HTR-8/SVneo (cell line): ENCODE measurements around the gene LDLRAD3.
A peak's percentile ranks its signal among the peaks of the same experiment; 100 is the strongest.

Experiments used
- DNase-seq: peaks from one replicate; pipeline ENCODE4 v3.0.0; 2011; ENCODE audit warnings: low spot score, mixed read lengths; ENCODE audit not compliant: insufficient read length
- FAIRE-seq: peaks from 2 replicates; lab custom pipeline; 2011; peaks lifted over from hg19 to GRCh38; lab: Jason Lieb, UNC

Gene LDLRAD3

DNA sequence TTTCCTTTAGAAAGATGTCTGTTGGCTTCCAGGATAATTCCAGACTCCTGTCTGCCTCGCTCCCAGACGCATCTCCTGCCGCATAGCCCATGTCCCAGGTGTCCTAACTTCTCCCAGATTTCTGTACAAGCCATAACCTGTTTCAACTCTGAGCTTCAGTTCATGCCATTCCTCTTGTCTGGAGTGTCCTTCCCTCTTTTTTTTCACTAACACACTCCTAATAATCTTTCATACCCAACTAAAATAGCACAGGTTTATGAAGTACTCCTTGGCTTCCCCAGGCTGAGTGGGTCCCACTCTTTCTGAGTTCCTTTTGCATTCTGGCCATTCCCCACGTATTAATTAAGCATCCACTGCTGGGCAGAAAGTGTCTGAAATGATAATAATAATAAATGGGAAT, 123.0 kb downstream of the LDLRAD3 start:
- FAIRE-seq = no peak

DNA sequence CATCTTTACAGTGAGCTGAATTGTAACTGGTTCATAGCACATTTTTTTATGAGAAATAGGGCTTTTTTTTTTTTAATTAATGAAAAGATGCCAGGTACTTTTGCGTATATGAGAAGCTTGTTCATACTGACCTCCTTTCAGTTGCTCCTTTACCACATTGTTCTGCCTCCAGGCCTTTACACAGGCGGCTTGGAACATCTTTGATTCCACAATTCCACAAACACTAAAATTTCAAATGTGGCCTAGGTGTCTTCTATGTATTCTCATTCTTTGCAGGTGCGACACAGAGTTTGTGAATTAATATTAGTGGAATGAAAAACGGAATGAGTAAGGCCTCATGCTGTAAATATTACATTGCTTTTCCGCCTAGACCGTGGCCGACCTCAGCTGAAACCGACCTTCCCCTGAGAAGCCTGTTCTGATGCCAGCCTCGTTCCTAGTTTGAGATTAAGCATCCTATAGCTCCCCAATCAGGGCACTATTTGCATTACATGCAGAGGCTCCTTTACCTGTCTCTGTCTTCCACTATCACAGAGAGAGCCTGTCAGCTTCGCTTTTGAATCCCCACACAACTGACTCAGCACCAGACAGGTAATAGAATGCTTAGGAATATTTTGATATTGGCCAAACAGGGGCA, 125.8 kb downstream of the LDLRAD3 start:
- DNase-seq = no peak
- no peak for FAIRE-seq

More for the DNA sequence above, 123.0 kb downstream of the LDLRAD3 start:
- no peak for DNase-seq

DNA sequence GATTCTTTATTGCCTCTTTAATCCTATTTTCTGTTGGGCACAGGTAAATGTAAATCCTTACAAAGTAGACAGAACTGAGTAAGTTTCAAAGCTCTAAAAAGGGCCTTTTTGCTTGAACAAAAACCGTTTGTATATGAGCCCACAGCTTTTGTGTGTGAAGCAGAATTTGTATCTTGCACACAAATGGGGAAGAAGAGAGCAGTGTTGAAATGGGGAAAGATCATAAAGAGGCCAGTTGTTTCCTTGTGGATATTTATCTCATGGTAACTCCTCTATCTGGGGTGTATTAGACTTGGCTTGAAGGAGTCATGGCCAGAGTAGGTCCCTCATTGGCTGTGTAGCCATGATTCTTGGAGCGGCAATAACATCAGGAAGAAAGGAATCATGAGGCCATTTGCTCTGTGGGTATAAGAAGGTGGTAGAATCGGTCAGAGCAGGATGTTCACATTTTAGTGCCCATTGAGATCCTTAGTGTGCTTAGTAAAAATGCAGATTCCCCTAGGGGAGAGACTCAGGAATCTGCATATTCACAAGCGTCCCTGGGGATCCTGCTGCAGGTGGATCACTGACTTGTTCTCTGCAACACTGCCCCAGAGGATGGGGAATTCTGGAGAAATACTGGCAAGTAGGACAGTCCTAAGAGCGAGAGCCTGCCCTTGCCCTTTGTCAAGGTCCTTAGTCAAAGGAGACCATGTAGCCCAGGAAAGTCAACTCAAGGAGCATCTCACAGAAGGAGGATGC, 126.5 kb downstream of the LDLRAD3 start:
- no peak for FAIRE-seq
- DNase-seq = no peak

DNA sequence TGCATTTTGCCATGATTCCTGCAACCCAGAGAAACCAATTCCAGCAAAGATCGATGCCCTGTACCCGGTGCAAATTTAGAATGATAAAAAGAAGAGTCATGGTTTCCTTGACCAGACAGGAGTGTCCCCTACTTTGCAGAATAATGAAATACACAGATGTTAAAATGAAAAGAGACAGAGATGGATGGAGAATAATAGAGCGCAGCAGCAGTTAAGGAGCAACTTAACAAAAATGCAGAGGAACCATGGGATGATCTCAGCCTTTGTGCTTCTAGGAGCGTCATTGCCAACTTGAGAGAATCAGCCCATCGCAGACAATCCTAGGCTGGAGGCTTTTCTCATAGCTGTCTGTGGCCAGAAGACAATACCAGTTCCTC, 127.1 kb downstream of the LDLRAD3 start:
- no peak for FAIRE-seq

DNA sequence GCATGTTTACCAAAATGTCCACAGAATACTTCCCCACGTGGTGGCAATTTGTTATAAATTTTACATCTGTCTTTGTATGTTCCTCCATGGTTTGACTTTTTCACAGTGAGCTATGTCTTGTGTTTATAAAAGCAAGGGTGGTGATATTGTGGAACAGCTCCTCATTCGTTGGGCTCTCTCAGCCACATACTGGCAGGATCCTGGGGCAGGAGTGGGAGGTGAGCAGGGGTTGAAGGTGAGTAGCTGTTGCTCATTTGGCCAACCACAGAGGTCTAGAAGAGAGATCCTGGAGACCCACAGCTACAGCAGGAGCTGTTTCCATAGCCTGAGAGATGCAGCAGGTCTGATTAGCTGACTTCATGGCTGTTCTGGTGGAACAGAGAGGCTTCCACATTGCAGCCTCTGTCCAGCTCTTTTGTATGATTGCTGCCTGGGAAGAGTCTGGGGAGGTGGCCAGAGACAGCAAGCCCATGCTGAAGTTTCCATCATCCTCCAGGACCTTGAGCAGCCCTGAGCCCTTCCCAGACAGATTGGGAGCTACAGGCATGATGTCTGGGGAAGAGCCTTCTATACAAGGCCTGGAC, 128.1 kb downstream of the LDLRAD3 start:
- DNase-seq (no peak), FAIRE-seq (no peak)

More for the DNA sequence above, 127.1 kb downstream of the LDLRAD3 start:
- DNase-seq = no peak

DNA sequence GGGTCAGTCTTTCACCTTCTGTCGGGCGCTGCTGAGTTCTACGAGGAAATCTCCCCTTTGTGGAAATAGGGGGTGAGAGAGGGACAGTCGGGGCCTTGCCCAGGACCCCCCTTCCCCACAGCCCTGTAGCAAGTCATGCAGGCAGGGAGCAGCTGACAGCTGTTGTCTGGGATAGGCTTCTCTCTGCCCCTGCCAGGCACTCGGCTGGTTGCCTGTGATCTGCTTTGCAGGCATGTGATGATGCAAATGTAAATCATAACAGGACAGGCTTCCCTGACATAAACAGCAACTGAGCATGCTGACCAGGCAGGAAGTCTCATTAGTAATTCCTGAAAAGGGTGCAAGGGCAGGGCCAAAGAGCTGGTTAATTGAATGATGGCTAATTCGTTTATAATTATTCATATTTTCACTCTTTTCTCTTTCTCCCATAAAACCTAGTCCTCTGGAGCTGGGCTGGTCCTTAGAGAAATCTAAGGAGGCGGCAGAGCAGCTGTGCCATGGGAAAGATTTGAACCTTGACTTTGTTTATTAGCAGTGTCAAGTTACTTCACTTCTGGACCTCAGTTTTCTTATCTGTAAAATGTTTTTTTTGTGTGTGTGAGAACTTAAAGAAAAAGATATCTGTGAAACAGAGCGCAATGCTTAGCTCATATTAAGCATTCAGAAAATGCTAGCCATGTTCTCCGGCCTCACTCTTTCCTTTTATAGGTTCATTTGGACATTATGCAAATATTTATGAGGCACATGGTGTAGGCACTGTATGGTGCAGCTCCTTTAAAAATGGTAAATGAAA, 129.7 kb downstream of the LDLRAD3 start:
- peak; percentile 16 for FAIRE-seq

DNA sequence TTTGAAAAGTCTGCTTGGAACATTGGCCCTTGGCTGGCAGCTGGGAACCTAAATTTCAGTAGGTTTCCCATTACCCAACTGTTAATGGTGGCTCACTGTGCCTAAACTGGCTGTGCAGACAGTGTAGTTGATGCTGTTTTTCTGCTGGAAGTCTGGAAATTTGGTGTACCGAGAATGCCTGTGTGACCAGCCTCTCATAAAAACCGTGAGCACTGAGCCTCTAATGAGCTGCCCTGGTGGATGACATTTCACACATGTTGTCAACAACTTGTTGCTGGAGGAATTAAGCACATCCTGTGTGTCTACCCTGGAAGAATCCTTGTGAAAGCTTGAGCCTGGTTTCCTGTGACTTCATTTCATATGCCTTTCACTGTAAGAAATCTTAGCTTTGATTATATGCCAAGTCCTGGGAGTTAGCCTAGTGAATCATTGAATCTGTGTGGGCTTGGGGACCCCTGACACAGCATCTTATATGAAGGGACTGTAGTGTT, 131.1 kb downstream of the LDLRAD3 start:
- FAIRE-seq (no peak), DNase-seq (no peak)

More for the DNA sequence above, 129.7 kb downstream of the LDLRAD3 start:
- DNase-seq = peak; percentile 40

DNA sequence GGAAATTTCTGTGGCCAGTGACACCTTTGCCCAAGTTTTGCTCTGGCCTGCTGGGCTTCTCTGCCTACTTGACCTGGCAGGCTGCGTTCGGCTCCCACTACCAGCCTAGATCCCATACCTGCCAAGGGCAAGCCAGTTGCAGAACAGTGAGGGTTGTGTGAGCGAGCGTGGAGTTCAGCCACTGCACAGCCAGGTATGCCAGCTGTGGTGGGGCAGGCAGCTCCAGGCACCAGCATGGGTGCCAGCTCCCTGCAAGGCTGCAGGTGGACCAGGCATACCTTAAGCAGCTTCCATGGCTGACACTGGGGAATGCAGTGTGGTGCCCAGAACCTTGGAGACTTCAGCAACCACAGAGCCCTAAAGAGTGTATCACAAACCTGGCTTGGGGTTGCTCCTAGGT, 133.5 kb downstream of the LDLRAD3 start:
- FAIRE-seq (no peak), DNase-seq (no peak)

DNA sequence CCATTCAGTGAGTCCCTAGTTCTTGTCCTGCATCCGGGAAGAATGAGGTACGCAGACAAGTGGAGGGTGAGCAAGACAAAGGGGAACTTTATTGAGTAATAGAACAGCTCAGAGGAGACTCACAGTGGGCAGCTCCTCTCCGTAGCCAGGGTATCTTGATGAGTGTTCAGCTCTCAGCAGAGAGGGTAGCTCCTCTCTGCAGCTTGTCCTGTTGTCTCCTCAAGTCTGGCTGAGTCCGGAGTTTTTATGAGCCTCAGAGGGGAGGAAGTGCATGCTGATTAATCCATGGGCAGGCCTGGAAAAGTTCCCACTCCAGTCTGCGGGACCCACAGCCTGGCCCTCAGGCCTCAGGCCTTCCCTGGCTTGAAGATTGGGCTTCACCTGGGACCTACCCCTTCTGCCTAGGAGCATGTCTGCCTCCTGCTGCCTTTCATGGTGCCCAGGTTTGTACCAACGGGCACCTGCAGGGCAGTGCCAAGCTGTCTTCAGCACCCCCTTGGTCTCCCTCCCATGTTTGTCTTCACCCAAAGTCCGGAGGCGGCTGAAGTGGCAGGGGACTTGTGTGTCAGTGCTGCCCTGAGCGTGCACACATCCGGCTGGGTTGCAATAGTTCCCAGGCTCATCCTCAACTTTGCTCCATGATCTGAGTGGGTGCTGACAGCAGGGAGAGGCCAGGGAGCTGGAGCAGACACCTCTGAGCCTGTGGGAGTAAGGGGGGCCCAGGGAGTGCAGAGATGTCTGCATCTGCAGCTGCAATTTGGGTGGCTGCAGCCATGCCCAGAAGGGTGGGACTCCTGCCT, 134.2 kb downstream of the LDLRAD3 start:
- DNase-seq (no peak), FAIRE-seq (no peak)

DNA sequence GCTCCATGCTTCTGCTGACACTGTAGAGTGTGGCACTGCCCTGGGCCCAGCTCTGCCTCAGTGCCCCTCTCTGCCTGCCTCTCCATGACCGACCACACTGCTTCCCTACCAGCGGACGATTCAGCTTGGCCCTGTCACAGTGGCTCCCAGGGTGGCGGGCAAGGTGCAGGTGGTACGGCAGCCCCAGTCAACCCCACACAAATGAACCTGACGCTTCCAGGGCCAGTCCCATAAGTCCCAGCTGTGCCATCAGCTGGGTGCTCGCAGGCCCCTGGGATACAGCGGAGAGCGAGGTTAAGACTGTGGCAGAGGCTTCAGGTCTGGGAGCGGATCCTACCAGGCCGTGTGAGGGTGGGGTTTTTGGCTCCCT, 134.8 kb downstream of the LDLRAD3 start:
- no peak for FAIRE-seq
- no peak for DNase-seq

DNA sequence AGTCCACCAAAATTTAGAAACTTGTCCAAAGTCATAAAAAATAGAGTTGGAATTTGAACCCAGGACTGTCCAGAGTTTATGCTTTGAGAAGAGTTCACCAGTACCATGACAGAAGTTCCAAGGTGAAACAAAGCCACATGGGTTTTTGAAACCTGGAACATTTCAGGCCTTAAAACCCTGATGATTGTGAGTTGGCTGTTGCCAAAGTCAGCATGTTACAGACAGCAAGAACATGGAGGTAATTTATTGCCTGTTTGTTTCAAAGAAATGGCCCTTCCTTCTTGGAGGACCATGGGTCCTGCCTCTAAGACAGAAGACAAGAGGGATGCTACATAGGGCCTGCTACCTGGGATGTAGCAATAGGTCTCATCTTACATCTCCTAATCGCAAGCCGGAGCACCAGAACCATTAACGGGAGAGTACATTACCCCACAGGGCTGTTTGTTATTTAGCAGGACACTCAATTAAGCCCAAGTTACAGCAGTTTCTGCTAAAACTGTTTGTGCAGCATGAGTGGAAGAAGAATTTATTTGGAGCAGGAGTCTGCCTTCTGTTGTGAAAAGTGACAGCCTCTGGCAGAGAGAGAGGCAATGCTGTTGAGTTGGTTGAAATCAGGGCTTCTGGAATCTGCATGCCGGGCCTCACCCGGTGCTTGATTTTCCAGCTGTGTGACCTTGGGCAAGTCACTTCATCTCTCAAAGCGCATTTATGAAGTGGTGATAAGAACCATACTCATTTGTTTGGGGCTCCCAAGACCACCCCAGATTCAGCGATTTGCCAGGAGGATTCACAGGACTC, 136.2 kb downstream of the LDLRAD3 start:
- DNase-seq (no peak), FAIRE-seq (no peak)

DNA sequence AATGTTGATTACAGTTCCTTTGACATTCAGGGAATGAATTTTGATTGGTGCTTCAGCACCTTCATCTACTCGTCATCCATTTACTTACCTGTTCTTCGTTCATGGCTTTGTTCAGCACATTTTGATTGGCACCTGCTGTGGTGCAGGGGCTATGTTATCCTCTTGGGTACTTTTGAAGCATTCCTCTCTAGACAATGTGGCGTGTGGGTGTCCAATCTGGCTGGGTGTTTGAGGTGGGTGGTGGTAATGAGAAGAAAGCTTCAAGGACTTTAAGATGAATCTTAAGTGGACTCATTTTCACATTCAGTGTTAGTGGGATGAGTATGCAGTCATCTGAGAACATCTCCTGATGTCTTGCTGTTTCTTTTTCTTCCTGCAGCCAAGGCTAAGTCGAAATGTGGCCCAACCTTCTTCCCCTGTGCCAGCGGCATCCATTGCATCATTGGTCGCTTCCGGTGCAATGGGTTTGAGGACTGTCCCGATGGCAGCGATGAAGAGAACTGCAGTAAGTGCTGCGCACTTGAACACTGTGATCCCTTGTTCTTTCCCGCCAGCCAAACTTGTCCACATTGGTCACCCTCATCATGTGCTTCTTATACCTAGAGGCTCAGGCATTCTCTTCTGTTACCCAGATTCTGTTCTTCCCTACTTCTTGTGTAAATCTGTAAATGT, 137.5 kb downstream of the LDLRAD3 start:
- DNase-seq = no peak
- FAIRE-seq = no peak

DNA sequence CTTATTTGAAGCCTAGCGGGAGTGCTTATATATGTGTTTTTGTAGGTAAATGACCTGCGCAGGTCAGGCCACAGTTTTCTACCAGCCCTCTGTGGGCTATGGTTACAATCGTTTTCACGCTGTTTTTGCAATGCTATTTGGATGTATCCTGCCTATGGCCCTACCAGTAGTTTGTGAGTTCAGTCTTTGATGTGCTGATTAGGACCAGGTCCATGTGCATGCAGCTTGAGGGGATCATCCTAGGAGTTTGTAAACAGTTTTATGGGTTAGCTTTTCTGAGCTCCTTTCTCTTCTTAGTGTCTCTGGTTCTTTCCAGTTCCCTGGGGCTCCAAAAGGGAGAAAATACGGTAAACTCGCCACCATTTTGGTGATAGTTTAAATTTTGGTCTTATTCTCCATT, 142.5 kb downstream of the LDLRAD3 start:
- FAIRE-seq (no peak), DNase-seq (no peak)

DNA sequence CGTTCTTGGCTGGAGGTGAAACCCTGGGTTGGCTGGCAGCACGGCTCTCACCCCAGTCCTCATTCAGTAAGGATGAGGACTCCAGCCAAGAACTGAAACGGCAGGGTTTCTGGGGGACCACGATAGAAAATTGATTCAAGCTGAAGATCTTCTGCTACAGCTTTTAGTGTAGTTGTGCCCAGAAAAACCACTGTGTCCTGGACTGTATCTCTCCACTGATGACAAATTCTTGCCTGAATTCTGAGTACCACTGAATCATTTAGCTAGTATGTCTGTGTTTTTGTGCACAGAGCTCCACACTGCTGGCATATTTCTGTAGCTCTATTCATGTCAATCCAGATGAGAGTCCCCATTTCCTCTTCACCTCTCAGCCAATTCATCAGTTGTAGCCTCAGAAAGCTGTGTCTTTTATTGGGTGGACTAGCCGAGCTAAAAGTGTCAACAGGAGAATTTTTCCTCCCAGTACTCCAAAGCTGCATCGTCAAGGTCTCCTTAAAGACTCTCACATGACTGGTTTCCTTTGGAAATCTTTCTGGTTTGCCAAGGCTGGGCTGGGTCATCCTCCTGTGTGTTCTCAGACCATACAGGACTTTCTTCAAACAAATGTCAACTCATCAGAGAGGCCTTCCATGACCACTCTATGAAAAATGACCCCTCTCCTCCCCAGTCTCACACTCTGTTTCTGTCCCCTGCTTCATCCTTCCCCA, 144.6 kb downstream of the LDLRAD3 start:
- FAIRE-seq (no peak), DNase-seq (no peak)

DNA sequence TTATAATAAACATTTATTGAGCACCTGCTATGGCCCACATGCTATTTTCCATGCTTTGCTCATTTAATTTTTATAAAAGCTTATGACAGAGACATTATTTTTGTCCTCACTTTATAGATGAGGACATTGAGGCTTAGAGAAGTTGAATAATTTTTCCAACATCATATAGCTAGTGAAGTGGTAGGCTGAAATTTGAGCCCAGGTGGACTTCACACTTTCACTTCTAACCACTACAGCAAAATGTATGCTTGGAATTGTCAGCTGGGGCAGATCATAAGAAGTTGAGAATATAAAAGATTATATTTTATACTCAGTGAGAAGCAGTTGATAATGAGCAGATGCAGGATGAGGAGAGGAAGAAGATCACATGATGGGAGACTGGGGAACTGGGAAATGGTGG, 146.1 kb downstream of the LDLRAD3 start:
- DNase-seq = no peak
- FAIRE-seq = no peak

DNA sequence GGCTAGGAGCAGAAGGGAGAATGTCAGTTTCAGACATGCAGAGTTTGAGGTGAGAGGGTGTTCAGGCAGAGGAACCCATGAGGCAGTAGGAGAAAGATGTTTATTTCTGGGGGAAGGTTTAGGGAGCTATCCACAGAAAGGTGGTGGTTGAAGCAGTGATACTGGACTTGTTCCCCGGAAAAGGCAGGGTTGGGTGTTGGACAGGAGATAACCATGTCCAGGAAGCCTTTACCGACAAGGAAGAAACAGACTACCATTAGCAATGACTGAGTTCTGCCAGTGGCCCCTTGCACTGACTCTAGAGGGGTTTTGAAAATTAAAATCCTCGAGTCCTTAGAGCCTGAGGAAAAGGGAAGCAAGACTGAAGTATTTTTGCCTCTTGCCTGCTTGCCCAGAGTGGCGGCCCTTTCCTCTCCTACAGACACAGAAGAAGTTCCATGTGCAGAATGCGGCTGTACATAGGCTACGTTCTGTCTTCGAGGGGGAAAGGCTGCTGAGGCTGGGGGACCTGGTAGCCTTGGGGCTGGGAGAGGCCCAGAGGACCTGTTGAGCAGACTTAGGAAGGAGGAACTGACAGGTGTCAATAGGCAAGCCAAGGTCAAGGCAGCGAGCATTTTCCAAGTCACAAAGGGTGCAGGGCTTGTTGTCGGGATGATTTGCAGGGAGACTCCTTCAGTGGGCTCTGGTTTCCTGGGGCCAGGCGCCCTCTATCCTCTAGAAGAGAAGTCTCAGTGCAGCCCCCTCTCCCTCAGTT, 146.7 kb downstream of the LDLRAD3 start:
- FAIRE-seq (no peak), DNase-seq (no peak)

DNA sequence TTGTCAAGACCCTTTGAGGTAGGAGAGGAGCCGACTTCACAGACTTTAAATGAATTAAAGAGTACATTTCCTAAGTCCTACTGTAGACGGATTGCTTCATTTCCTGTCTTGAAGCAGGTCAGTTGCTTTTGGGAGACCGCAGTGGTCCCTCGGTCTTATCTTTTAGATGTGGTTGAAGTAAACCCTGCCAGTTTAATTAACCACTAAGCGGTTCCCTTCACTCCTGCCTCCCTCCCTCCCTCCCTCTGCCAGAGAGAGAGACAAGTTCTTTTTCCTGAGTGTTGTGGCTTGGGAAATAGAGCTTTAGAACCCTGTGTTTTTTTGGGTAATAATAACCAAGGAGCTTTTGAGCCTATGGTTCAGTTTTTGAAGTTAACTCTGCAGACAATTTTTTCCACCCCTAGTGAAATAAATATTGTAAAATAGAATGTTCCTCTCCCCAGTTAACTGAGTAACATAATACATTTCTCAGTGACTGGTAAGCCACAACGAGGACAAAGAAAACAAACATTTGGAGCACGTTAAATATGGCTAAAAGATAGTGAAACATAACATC, 147.5 kb downstream of the LDLRAD3 start:
- no peak for FAIRE-seq

More for the DNA sequence above, 147.5 kb downstream of the LDLRAD3 start:
- DNase-seq = peak; percentile 24
